UCSD-AML1 (cell line): ENCODE results near the gene RHCG.

Experiments used
- DNase-seq: peaks from one replicate; lab custom pipeline; 2025; ENCODE audit not compliant: unreplicated experiment; lab: John Stamatoyannopoulos, UW

Gene RHCG

DNA sequence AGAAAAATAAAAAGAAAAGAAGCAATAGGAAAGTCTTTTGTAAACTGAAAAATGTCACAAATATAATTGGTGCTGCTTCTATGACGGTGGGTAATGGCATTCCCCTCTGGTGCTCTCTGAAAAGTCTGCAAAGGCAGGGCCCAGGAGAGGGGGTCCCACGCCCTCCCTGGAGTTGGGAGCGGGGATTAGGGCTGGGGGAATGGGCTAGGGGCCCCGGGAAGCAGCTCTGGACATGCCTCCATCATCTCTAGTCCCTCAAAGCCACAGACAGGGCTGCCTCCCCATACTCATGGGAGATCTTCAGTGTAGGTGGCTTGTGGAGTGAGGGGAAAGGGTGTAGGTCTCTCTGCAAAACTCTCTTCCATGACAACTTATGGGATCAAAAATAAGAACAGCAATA lies 7.8 kb upstream of the RHCG start:
- DNase-seq: no peak

DNA sequence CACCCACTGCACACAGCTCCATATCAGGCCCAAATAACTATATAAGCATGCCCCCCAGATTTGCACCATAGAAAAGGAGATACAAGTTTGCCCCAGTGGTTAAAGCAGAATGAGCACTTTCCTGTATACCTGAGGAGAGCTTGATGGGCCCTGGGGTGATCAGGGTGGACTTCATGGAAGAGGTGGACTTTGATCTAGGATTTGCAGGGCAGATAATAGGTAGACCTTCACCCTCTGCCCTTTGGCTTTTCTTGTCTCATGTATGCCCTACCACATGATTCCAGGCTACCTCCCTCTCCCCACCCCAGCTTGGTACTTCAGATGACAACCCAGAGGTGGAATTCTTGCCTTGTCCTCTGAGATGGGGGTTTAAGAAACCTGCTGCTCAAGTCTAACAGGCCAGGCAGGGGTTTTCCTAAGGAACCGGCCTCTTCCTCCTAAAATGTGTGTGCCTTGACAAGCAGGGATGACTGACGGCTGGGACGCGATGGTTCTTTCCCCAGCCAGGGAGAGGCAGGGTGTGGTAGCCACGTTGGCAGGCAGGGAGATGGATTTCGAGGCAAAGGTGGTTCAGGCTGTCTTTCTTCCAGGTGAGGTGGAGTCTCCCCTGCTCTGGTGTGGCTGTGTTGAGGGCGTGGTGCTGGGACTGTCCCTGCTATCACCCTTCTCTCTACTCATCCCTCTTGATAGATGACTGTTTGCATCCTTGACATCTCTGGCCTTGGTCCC lies 6.6 kb upstream of the RHCG start:
- no peak for DNase-seq

DNA sequence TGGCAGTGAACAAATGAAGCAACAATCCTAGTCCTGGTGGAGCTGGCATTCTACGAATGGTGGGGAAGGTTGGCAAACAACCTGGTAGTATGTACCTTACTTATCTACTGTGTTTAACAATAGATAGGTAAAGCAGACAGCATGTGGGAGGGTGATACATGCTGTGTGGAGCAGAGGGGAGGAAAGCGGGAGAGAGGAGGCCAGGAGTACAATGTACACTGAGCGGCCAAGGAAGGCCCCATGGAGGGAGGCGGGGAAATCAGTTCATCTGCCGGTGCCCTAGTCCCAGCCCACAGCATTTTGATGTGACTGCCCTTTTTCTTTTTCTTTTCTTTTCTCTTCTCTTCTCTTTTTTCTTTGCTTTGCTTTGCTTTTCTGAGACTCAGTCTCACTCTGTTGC lies 5.3 kb upstream of the RHCG start:
- DNase-seq: no peak

DNA sequence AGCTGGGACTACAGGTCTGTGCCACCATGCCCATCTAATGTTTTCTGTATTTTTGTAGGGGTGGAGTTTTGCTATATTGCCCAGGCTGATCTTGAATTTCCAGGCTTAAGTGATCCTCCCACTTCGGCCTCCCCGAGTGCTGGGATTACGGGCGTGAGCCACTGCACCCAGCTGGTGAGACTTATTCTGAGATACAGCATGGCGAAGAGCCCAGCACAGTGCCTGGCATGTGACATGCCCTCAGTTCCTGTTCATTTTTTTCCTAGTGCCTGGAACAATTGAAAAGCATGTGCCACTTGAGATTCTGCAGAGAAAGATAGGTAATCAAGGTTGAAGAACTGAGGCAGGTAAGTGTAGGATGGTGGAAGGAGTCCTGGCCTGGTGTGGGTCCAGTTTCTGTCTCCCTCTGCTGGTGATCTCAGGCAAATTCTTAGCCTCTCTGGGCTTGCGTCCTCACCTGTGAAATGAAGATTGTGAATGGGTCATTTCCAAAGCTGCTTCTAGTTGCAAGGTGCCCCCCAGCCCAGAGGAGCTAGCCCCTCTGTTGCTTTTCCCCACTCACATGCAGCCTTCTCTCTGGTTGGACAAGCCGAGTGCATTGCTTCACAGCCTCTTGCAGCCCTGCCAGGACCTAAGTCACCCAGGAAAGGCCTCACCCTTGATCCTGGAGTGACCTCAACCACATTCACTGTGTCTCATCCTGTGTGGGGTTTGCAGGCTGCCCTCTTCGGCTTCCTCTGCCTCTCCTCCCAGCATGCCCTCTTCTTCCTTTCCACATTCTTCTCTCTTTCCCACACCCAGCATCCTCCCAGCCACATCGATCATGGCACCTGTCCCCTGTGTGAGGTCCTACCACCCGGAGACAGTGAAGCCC lies 4.3 kb upstream of the RHCG start:
- no peak for DNase-seq

DNA sequence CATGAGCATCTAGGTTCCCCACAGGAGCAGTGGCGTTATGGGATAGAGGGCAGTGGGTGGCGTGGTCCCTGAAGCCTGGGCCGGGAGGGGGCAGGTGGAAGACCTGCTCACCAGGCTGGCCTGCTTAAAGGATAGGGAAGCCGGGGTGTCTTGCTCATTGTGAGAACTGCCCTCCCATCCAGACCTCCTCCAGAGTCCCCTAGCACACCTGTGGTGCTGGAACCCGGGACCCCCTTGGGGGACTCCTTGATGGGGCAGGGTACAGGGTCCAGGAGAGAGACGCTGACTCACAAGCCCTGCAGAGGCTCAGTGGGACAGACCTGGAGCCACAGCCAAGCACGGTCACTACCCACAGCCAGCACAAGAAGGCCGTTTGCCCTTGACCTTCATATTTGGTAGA lies 2.8 kb upstream of the RHCG start:
- DNase-seq: no peak

DNA sequence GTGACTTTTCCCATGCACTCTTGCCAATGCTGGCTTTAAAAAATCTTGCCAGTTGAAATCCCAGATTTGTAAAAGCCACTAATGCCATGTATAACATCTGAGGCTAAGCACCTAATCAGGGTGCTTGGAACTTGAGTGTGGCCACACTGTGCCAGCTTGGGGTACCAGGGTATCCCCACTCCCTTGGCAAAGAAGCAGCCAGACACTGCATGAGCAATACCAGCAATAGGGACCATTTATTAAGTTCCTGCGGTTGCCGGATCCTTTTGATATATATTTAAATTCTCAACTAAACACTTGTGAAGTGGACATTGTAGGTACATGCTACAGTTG lies 2.2 kb upstream of the RHCG start:
- no peak for DNase-seq

DNA sequence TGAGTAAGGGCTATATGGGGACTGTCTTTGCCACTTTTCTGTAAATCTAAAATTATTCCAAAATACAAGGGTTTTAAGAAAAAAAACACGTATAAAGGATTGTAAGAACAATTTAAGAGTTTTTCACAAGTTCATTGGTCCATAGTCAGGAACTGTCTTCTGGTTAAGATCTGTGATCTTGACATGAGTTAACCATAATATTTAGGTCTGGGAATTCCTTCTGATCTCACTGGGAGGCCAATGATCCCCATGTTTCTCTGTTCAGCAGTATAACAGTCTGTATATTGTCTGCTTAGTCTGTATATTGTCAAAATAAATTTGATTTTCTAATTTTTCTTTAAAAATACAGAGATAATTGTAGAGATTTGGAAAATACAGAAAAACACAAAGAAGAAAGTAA lies 848 bp upstream of the RHCG start:
- DNase-seq: no peak

DNA sequence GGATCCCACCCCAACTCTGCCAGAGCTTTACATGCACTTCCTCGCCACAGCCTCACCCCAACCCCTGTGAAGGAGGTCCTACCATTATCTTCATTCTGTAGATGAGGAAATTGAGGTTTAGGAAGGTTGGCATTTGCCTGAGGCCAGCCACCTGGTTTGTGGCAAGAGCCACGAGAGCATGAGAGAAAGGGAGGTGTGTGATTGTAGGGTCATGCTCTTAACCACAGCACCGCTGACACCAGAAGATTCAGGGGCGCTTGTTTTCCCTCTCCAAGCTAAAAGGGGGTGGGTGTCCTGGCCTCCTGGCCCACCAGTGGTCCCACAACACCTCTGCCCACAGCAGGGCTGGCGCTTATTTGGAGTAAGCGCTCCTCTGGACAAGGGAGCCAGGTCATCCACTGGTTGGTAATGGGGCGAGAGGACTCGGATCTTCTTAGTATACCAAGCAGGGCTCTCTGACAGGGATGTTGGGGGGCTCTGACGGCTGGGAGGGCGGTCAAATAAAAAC lies 691 bp downstream of the RHCG start:
- DNase-seq: no peak

DNA sequence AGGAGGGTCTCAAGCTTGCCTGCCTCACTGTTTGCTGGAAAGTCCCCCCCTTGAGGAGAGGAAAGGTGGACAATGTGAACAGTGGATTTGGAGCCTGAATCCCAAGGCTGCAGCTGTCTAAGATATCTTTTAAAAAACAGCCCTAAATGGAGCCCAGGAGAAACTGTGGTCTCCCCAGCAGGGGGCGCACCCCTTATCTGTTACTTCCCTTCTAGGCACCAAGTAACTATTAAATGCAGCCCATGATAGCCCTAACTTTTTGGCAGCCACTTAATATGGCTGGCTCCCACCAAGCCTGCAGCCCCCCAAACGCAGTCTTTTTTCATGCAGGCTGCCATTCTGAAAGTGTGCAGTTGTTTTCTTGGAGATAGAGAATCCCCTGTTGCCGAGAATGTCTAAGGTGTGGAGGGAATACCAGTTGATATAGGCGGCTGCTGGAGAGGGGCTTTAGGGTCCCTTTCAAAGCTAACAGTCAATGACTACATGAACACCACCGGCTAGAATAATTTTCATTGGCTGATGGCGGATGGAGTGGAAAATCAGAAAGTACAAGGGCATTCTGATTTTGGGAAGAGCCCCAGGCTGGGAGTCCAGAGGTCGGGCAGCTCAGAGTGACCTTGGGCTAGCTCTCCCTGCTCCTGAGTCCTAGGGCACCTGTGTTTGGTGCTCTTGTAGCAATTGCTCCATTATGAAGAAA lies 1.3 kb downstream of the RHCG start:
- peak; percentile 43 for DNase-seq

DNA sequence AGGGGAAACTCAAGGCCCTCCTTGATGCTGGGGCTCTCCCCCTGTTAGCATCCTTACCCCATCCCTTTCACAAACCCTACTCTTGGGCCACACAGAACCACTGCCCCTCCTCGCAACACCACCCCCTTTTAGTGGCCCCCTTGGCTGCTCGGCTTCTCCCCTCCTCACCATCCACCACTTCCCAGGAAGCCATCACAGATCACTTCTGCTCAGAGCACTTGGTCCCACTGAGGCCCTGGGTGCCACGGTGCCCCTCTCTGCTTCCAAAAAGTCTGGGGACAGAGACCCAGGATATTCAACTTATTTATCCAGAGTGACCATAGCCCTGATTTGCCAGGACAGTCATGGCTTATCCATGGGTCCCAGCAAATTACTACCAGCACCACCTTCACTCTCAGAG lies 2.4 kb downstream of the RHCG start:
- no peak for DNase-seq

DNA sequence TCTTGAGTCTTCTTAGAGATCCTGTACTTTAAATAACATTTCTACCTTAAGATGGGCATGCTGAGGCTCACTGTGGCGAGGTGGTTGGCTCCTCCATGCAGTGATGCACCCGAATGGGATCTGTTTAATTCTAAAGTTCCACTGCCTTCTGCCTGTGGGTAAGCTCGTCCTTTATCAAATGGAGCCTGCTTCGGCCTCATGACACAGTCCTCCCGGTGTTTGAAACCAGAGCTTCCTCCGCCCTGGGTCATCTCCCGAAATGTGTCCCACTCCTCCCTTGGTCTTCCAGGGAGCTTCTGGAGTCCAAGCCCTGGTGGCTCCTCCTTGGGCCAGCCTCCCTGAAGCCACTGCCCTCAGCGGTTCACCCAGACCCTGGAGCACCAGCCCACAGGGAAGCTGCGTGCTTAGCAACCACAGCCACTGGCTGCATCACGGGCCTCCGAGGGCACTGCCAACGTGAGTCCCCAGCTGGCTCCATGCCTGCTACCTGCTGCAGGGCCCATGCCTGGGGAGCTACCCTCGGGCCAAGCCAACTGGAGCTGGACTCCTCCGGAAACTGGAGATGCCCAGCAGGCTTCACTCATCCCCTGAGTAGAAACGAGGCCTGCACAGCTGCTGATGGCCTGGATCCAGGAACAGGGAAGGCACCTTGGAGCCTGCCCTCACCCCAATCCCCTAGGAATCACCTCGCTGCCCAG lies 3.3 kb downstream of the RHCG start:
- DNase-seq: no peak

DNA sequence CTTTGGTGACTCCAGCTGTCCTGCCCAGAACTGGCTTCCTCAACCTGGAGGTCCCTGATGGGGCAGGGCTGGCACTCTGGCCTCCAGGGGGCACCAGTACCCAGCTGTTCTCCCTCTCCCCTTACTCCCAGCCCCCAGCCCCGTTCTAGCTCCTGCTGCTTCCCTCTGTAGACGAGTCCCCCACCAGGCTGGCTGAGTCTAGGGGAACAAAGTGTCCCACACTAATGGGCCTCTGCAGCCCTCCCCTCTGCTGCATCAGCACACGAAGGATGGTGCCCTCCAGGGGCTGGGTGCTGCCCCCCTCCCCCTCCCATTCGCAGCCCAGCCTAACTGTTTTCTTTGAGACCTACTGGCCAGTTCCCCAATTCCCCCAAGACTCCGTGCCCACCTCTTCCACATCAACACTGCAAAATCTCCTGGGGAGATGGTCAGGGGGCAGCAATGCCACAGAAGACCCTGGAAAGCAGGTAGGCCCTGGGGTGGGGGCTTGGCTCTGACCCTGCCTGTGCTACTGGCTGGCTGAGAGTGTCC lies 4.2 kb downstream of the RHCG start:
- DNase-seq: peak; percentile 31

DNA sequence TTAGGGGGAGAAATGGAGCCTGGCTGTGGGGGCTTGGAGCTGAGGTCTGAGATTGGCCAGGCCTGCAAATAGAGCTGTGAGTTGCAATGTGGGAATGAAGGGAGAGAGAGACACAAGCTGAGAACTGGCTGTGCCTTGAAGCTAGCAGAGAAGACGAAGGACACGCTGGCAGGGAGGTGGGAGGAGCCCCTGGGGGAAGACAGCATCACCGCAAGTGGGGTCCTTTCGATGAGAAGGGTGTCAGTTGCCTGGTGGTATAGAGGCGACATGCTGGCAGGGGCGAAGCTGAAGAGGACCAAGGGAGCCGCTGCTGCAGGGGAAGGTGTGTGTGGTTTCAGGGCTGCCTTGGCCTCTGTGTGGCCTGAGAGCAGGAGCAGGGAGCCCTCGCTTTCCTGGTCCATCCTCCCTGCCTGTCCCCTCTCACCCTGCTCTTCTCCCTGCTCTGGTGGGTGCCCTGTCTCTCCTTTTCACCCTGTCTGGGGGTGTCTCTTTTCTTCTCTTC lies 5.5 kb downstream of the RHCG start:
- DNase-seq: no peak

DNA sequence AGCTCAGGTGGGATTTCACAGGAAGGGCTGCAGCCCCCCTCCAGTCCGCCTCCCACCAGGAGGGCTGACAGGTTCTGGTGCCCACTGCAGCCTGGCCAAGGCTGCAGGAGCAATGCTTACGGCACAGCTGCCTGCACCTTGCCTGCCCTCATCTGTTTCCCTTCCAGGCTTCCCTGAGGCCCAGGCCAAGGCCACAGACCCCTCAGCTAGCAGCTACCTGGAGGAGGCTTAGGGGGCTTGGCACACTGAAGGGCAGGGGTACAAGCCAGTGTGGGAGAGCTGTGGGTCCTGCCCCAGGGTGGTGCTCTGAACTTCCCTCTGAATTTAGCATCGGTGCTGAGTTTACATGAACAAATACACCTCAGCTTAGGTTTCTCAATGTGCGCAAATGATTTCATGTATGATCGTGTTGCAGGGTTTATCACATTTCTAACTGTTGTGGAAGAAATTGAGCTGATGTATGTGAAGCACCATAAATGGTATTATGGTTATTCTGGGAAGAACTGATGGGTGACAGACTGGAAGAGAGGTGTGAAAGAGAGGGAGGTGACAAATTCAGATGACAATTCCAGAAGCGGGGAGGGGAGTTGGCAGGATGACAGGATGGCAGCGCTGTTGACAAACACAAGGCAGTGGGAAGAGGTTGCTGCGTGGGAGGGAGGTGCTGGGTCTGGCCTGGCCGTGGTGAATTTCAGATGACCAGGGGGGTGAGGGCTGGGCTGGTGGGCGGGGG lies 6.1 kb downstream of the RHCG start:
- DNase-seq: no peak

DNA sequence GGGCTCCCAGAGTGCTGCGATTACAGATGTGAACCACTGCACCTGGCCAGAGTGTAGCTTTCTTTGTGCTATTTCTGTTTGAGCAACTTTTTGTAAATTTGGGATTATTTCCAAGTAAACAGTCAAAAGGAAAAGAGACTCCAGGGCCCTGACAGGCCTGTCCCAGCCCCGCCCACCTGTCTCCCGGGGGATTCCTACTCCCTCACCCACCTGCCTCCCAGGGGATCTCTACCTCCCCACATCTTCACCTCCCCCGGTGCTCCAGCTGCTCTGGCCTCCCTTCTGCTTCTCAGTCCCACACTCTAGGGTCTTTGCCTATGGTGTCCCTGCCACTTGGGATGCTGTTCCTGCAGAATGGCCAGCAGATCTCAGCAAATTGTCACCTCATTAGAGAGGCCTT lies 7.0 kb downstream of the RHCG start:
- DNase-seq: no peak

DNA sequence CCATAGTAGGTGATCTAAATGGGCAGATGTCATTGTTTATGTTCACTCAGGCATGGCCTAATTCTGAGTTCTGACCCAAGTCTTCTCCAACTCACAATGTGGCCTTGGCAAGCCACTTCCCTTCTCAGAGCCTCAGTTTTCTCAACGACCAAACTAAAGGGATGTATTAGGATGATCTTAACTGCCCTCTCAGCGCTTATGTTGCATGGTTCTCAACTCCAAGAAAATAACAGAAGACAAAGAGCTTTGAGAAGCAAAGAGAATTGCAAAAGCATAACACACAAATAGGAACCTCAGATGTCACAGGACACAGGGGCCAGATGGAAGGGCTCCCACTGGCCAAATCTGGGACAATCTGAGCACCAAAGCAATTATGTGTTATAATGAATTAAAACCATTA lies 8.6 kb downstream of the RHCG start:
- DNase-seq: no peak

DNA sequence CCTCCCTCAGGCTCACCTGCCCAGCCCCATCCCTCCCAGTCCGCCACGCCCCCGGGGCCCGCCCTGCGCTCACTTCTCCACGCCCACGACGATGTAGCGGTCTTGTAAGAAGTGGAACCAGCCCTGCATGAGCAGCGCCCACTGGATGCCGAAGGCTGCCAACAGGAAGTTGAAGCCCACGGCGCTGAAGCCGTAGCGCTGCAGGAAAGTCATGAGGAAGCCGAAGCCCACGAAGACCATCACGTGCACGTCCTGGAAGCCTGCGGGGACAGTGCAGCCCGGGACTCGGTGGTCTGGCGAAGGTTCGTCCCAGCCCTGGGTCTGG lies 9.7 kb downstream of the RHCG start:
- no peak for DNase-seq

DNA sequence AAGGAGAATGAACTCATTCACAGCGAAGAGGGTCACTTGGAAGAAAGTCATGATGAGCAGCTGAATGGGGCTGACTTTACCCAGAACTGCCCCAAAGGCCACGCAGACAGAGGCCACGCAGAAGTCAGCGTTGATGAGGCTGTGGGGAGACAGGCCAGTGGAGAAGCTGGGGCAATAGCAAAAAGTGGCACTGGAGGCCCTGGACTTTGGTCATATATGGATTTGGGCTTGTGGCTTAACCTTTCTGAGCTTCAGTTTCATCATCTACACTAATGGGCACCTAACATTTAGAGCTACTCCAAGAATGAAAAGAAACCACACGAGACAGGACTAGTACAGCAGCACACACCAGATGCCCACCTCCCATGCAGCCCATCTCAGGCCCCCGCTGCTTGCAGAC lies 13.3 kb downstream of the RHCG start:
- DNase-seq: no peak

DNA sequence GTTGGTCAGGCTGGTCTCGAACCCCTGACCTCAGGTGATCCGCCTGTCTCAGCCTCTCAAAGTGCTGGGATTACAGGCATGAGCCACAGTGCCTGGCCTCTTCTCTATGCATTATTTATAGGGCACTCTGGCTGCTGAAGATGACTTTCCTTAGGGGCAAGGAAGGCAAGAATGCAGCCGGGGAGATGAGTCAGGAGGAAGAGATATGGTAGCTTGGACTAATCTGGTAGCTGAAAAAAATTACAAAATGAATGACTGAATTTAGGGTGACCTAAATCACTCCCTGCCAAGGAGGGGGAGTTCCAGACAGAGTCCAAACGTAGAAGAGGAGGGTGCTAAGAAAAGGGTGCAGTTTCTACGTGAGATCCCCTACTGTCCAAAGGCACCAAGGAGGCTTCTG lies 14.2 kb downstream of the RHCG start:
- no peak for DNase-seq

DNA sequence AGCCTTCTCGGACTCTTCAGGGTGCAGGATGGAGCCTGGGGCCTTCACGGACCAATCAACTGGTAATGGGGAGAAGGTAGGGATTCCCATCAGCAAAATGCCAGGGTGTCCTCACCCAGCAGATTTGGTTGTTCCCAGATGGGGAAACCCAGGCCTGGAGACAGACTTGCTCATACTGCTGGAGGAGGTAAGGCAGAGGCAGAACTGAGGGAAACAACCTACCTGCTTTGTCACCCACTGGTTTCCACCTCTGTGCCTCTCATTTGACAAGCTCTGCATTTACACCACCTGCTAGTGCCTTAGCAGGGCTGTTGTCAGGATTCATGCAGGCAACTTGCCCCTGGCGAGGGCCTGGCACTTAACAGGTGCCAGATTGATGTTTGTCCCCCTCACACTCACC lies 15.9 kb downstream of the RHCG start:
- DNase-seq: no peak
